Measurements from ENCODE around the gene GALNT17. TPM values are rescaled to one million over a fixed set of nuclear protein-coding genes. Genes with fewer than 3 reads are reported as not detected.

Gene GALNT17
- total RNA-seq, 4 donors from 2014 or later, result 51.1 to 95.6 (median 69.8) TPM

DNA sequence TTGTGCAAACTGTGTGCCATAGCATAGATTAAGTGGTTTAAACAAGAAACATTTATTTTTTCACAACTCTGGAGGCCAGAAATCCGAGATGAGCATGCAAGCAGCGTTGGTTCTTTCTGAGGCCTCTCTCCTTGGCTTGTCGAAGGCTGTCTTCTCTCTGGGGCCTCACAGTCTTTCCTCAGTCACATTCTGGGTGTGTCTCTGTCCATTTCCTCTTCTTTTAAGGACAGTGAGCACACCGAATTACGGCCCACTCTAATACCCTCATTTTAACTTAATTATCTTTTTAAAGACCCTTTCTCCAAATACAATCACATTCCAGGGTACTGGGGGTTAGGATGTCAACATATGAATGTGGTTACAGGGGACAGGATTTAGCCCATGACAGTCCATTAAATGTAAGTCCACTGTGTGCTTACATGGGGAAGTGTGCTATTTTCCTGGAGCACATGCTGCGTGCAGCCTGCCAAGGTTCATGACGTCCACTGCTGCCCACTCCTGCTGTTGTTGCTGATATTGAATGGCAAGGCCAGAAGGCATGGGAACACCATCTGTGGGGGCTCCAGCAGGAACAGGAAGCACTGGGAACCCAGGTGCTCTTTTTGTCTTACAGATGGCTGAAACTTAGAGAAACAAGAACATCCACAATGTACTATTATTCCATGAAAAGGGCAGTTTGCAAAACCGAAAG lies 365.5 kb downstream of the GALNT17 start:
- Histone ChIP-seq H3K9me3 (no peaks in the 10 kb centered on the region), H3K4me3 (no peak overlapping the region), H3K36me3 (no peaks in the 10 kb centered on the region), H3K4me1 (peaks cover 5 to 16% (median 12%) of the 10 kb centered on the region in 4 donors), H3K27ac (replicated peaks in 1 of 4) (peak overlapping the region in 2 of 4 donors; percentile 8 to 28), H3K27me3 (no peaks in the 10 kb centered on the region)
- 48% methylated on average over 8 of the region's 8 CpGs for WGBS
- intact Hi-C loops (cut with DNase I), result no loop called here
- DNase-seq (ENCODE audit: extremely low spot score), result no peak
- TF ChIP-seq POLR2AphosphoS5 (IDR thresholded peaks at IDR 0.05) (peak in 1 of 2 donors; percentile 35), EP300 (IDR thresholded peaks at IDR 0.05) (no peak)

- Histone ChIP-seq H3K27ac (replicated peaks in 1 of 4) (no peak overlapping the region), H3K4me1 (peaks cover 5 to 16% (median 12%) of the 10 kb centered on the region in 4 donors), H3K4me3 (no peak overlapping the region), H3K9me3 (no peaks in the 10 kb centered on the region), H3K27me3 (no peaks in the 10 kb centered on the region), H3K36me3 (no peaks in the 10 kb centered on the region)
- intact Hi-C loops (cut with DNase I), result no loop called here
- 45% methylated on average over 3 of the region's 3 CpGs for WGBS
- no peak for DNase-seq (ENCODE audit: extremely low spot score)
- no peak for TF ChIP-seq EP300 (IDR thresholded peaks at IDR 0.05)
- TF ChIP-seq, protein P1, sequence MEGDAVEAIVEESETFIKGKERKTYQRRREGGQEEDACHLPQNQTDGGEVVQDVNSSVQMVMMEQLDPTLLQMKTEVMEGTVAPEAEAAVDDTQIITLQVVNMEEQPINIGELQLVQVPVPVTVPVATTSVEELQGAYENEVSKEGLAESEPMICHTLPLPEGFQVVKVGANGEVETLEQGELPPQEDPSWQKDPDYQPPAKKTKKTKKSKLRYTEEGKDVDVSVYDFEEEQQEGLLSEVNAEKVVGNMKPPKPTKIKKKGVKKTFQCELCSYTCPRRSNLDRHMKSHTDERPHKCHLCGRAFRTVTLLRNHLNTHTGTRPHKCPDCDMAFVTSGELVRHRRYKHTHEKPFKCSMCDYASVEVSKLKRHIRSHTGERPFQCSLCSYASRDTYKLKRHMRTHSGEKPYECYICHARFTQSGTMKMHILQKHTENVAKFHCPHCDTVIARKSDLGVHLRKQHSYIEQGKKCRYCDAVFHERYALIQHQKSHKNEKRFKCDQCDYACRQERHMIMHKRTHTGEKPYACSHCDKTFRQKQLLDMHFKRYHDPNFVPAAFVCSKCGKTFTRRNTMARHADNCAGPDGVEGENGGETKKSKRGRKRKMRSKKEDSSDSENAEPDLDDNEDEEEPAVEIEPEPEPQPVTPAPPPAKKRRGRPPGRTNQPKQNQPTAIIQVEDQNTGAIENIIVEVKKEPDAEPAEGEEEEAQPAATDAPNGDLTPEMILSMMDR (IDR thresholded peaks at IDR 0.05), result no peak
- no peak for TF ChIP-seq POLR2A (IDR thresholded peaks at IDR 0.05; ENCODE audit: low read depth)
- TF ChIP-seq POLR2AphosphoS5 (IDR thresholded peaks at IDR 0.05), result no peak
Measured at GRCh38 chr7:71498381-71498780, 366.4 kb downstream of the GALNT17 start.

DNA sequence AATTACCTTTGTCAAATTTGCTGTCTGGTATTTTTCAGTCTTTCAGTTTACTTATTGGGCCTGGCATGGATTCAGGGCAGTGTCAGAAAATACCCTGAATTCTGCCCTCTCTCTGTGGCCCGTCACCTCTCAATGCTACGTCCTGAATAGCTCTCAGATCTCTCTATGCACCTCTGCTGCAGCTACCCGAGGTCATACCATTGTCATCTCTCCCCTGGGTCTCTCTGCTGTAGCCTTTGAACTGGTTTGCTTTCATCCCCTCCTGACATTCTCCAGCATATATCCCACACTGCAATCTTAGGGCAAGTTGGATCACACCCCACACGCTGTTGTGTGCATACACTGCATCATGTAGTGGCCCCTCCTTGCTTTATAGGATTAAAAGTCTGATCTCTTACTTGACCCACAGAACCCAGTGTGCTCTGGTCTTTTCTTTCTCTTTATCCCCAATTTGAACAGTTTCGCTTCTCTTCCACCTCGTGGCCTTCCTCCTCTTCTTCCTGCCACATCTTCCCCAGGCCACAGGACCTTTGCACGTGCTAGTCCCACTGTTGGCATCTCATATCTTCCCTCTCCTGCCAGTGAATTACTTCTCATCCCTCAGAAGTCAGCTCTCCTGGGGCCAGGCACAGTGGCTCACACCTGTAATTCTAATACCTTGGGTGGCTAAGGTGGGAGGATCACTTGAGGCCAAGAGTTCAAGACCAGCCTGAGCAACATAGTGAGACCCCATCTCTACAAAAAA lies 372.9 kb downstream of the GALNT17 start:
- Histone ChIP-seq H3K4me3 (no peak overlapping the region), H3K36me3 (no peaks in the 10 kb centered on the region), H3K27ac (replicated peaks in 1 of 4) (no peak overlapping the region), H3K9me3 (no peaks in the 10 kb centered on the region), H3K4me1 (peaks cover 0 to 18% (median 16%) of the 10 kb centered on the region in 4 donors), H3K27me3 (no peaks in the 10 kb centered on the region)
- no peak for DNase-seq (ENCODE audit: extremely low spot score)
- WGBS, result 88% methylated on average over 7 of the region's 7 CpGs
- intact Hi-C loops (cut with DNase I), result no loop called here
- TF ChIP-seq, protein P1 (IDR thresholded peaks at IDR 0.05), result no peak
- no peak for TF ChIP-seq EP300 (IDR thresholded peaks at IDR 0.05)
- TF ChIP-seq POLR2A (IDR thresholded peaks at IDR 0.05; ENCODE audit: low read depth), result no peak
- TF ChIP-seq POLR2AphosphoS5 (IDR thresholded peaks at IDR 0.05), result no peak

- no peak for TF ChIP-seq POLR2A (IDR thresholded peaks at IDR 0.05; ENCODE audit: low read depth)
- no peak for TF ChIP-seq EP300 (IDR thresholded peaks at IDR 0.05)
- no peak for TF ChIP-seq POLR2AphosphoS5 (IDR thresholded peaks at IDR 0.05)
- TF ChIP-seq, protein P1 (IDR thresholded peaks at IDR 0.05), result no peak
- H3K4me1 ChIP-seq, result peaks cover 0 to 18% (median 16%) of the 10 kb centered on the region in 4 donors
- H3K27ac ChIP-seq (replicated peaks in 1 of 4), result no peak overlapping the region
- no peaks in the 10 kb centered on the region for H3K9me3 ChIP-seq
- DNase-seq (ENCODE audit: extremely low spot score), result no peak
- 82% methylated on average over 6 of the region's 6 CpGs for WGBS
- no peak overlapping the region for H3K4me3 ChIP-seq
- H3K36me3 ChIP-seq, result peaks cover 0 to 5% (median 0%) of the 10 kb centered on the region in 4 donors
- intact Hi-C loops (cut with DNase I), result no loop called here
- H3K27me3 ChIP-seq, result no peaks in the 10 kb centered on the region
Measured at GRCh38 chr7:71506822-71507221, 374.9 kb downstream of the GALNT17 start.

Measured in esophagus muscularis mucosa (tissue), 4 donors.